Panc1 (cell line): Measurements from ENCODE around the gene PRDM1. TPM values are rescaled to one million over a fixed set of nuclear protein-coding genes. Genes with fewer than 3 reads are reported as not detected.

Experiments
- ATAC-seq: fragments of 200-7000 bp; cut with Tn5 transposase; 2 replicates; pipeline ENCODE4 v1.9.1; 2020; ENCODE audit warnings: mild to moderate bottlenecking, moderate library complexity
- BruUV-seq: library from RNA; stranded (reverse); fragments of 400-500 nt; replicated peaks from 2 replicates; lab custom pipeline; 2021; lab: Mats Ljungman, UMichigan
- CTCF ChIA-PET: fragments of 300-600 bp; sonication (Branson Sonifier 250); formaldehyde crosslinking; loops from one replicate; lab custom pipeline; 2022; ENCODE audit warnings: antibody characterized with exemption; lab: Charles Lee
- POLR2A ChIA-PET: fragments of 300-600 bp; sonication (Branson Sonifier 250); formaldehyde crosslinking; loops from one replicate; lab custom pipeline; 2022; ENCODE audit warnings: antibody characterized with exemption; lab: Charles Lee
- DNase-seq: peaks from one replicate; pipeline ENCODE4 v3.0.0-alpha.2; 2010; ENCODE audit warnings: low read depth, low spot score
- H3K27ac ChIP-seq: 2 replicates; pipeline ENCODE4 v1.5.1; 2011; ENCODE audit warnings: mild to moderate bottlenecking, low read length, inconsistent platforms
- H3K27me3 ChIP-seq: fragments of 200-500 bp; sonication (Bioruptor generic); 2 replicates; pipeline ENCODE4 v1.6.0; 2014; ENCODE audit warnings: low read length, inconsistent platforms; ENCODE audit not compliant: control insufficient read depth, insufficient read depth
- H3K36me3 ChIP-seq: fragments of 200-500 bp; sonication (Bioruptor generic); 2 replicates; pipeline ENCODE4 v1.5.1; 2014; ENCODE audit warnings: inconsistent platforms, mild to moderate bottlenecking, low read length, moderate library complexity; ENCODE audit not compliant: control insufficient read depth, insufficient read depth
- H3K4me1 ChIP-seq: 2 replicates; pipeline ENCODE4 v1.5.1; 2011; ENCODE audit warnings: inconsistent platforms, mild to moderate bottlenecking, low read length, moderate library complexity; ENCODE audit not compliant: control insufficient read depth, insufficient read depth
- H3K4me3 ChIP-seq, 2 experiments: 2 replicates each; pipeline ENCODE4 v1.5.1; 2011 to 2012; ENCODE audit warnings: low read depth in 2 of 2, low read length in 2 of 2, mild to moderate bottlenecking in 2 of 2, inconsistent platforms in 1 of 2, moderate library complexity in 1 of 2
- H3K9me3 ChIP-seq: fragments of 200-500 bp; sonication (Bioruptor generic); 2 replicates; pipeline ENCODE4 v1.5.1; 2014; ENCODE audit warnings: low read depth, mild to moderate bottlenecking, inconsistent platforms, low read length, moderate library complexity; ENCODE audit not compliant: control insufficient read depth, insufficient read depth
- CTCF ChIP-seq: fragments of 450-650 bp; IDR thresholded peaks from 2 replicates; pipeline ENCODE4 v1.5.1; 2017; ENCODE audit warnings: mild to moderate bottlenecking
- POLR2AphosphoS5 ChIP-seq: IDR thresholded peaks from 2 replicates; pipeline ENCODE4 v1.6.1; 2012; ENCODE audit warnings: mild to moderate bottlenecking, low read depth, low read length, moderate library complexity
- REST ChIP-seq, 2 experiments: IDR thresholded peaks; 2 replicates each; pipeline ENCODE4 v1.6.1; 2011 to 2012; ENCODE audit warnings: low read depth in 2 of 2, control low read depth in 1 of 2, low read length in 1 of 2, mild to moderate bottlenecking in 1 of 2, moderate library complexity in 1 of 2; ENCODE audit not compliant: insufficient read depth in 1 of 2
- SIN3A ChIP-seq: IDR thresholded peaks from 2 replicates; pipeline ENCODE4 v1.6.1; 2012; ENCODE audit warnings: low read depth, mild to moderate bottlenecking, low read length, moderate library complexity, borderline replicate concordance; ENCODE audit not compliant: insufficient read depth
- TCF7L2 ChIP-seq: IDR thresholded peaks from 2 replicates; pipeline ENCODE4 v1.6.1; 2011; ENCODE audit warnings: mild to moderate bottlenecking, low read depth, low read length, inconsistent platforms
- in situ Hi-C: cut with HindIII; loops from 2 replicates; pipeline ENCODE4 v1.10.0; 2016; ENCODE audit warnings: low sequenced_read_pairs, low pct_unique_long_range_greater_than_20kb
- intact Hi-C: fragments of 100-400 bp; cut with micrococcal nuclease; formaldehyde crosslinking; loops from one replicate; pipeline ENCODE4 v1.10.0; 2022; ENCODE audit not compliant: unreplicated experiment
- total RNA-seq: library from RNA; stranded (reverse); gene quantifications from one replicate; pipeline ENCODE4 v1.2.1, GENCODE V29; 2021; ENCODE audit not compliant: unreplicated experiment

The PRDM1 gene
- total RNA-seq, 1 experiment from 2014 or later, result 2.6 TPM

GRCh38 chr6:106141441-106142237 is 55.5 kb downstream of the PRDM1 start:
- Histone ChIP-seq H3K36me3 (no peaks in the 10 kb centered on the region), H3K4me3 (no peak overlapping the region), H3K27me3 (no peaks in the 10 kb centered on the region), H3K27ac (no peak overlapping the region), H3K4me1 (no peaks in the 10 kb centered on the region), H3K9me3 (no peaks in the 10 kb centered on the region)
- TF ChIP-seq CTCF, result no peak
- TF ChIP-seq SIN3A, result no peak
- TF ChIP-seq TCF7L2, result no peak
- TF ChIP-seq POLR2AphosphoS5, result no peak
- TF ChIP-seq REST (IDR thresholded peaks at IDR 0.05; ENCODE audit: insufficient read depth in 1 of 2, low read depth in 2 of 2, low read length in 1 of 2), result no peak
- intact Hi-C loops, result no loop called here
- POLR2A ChIA-PET, result no interaction called here
- DNase-seq (no peak), ATAC-seq (no peak)
- in situ Hi-C loops, result no loop called here
- CTCF ChIA-PET, result no interaction called here
- BruUV-seq, result no TSS peak

GRCh38 chr6:106142876-106143431 is 56.8 kb downstream of the PRDM1 start:
- CTCF ChIA-PET, result no interaction called here

More at GRCh38 chr6:106142876-106143431, 56.8 kb downstream of the PRDM1 start:
- DNase-seq (no peak), ATAC-seq (no peak)
- H3K27ac ChIP-seq, result no peak overlapping the region
- no peaks in the 10 kb centered on the region for H3K4me1 ChIP-seq
- H3K4me3 ChIP-seq, result no peak overlapping the region
- intact Hi-C loops, result no loop called here
- BruUV-seq, result no TSS peak
- in situ Hi-C loops, result no loop called here
- TF ChIP-seq SIN3A, result no peak
- no peak for TF ChIP-seq REST (IDR thresholded peaks at IDR 0.05; ENCODE audit: insufficient read depth in 1 of 2, low read depth in 2 of 2, low read length in 1 of 2)
- TF ChIP-seq POLR2AphosphoS5, result no peak
- TF ChIP-seq CTCF, result no peak
- no peak for TF ChIP-seq TCF7L2
- no peaks in the 10 kb centered on the region for H3K36me3 ChIP-seq
- no peaks in the 10 kb centered on the region for H3K9me3 ChIP-seq
- POLR2A ChIA-PET, result no interaction called here
- H3K27me3 ChIP-seq, result peaks cover 2% of the 10 kb centered on the region; the same call in 1 of the 2 replicates
